A673 (cell line): Measurements from ENCODE around the gene HOXA13.

Experiments
- CTCF ChIP-seq: fragments of 300-800, 200-600 bp; sonication (generic); conservative IDR thresholded peaks from 2 replicates; pipeline ENCODE4 v1.5.1; 2017; ENCODE audit warnings: low read depth, mild to moderate bottlenecking, antibody characterized with exemption, low read length, moderate library complexity, mixed read lengths
- EZH2 ChIP-seq: fragments of 200-600 bp; sonication (generic); IDR thresholded peaks from 2 replicates; pipeline ENCODE4 v1.6.1; 2017; ENCODE audit warnings: borderline replicate concordance, low read depth, mild to moderate bottlenecking, mixed read lengths, antibody characterized with exemption, low read length; ENCODE audit not compliant: poor library complexity, severe bottlenecking

- TF ChIP-seq EZH2 (peak; percentile 100), CTCF (no peak)
Observed at GRCh38 chr7:27184337-27185012, 15.4 kb downstream of the HOXA13 start.
